NCI-H748 treated with DMSO at 0.1 percent for 48 hours (cell line): Measurements from ENCODE around the gene NRBF2.
A peak's percentile ranks its signal among the peaks of the same experiment; 100 is the strongest.
"Not testable (repeated sequence)": the region's sequence is repeated elsewhere in the genome, so short reads cannot be mapped to it uniquely, and the experiment has no call there.

Source experiments
- DNase-seq: peaks from one replicate; lab custom pipeline; 2025; lab: John Stamatoyannopoulos, UW

Gene NRBF2

GRCh38 chr10:63119041-63119440 lies 14.1 kb upstream of the NRBF2 start:
- no peak for DNase-seq

- no peak for DNase-seq
These were observed 12.6 kb upstream of the NRBF2 start for GRCh38 chr10:63120554-63120953.

GRCh38 chr10:63123727-63124362 lies 9.3 kb upstream of the NRBF2 start:
- DNase-seq = no peak

GRCh38 chr10:63125459-63125858 lies 7.7 kb upstream of the NRBF2 start:
- DNase-seq = no peak

DNA sequence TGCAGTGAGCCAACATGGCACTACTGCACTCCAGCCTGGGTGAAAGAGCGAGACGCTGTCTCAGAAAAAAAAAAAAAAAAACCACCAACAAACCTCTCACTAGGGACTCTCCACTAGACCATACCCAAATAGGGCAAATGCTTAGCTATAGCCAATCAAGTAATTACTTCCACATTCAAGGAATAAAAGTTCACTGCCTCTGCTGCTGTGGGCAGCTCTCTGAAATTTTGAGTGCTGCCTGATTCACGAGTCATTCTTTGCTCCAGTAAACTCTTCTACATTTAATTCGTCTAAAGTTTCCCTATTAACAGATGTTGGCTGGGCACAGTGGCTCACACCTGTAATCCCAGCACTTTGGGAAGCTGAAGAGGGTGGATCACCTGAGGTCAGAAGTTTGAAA lies 4.7 kb upstream of the NRBF2 start:
- DNase-seq = no peak

DNA sequence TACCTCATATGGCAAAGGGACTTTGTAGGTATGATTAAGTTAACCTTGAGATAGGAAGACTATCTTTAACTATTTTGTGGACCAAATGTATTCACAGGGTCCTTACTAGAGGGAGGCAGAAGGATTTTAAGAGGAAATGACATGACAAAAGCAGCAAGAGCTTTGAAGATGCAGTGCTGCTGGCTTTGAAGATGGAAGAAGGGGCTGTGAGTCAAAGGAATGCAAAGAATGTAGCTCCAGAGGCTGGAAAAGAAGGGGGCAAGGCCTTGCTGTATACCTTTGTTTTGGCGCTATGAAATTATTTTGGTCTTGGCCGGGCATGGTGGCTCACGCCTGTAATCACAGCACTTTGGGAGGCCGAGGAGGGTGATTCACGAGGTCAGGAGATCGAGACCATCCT lies 3.2 kb upstream of the NRBF2 start:
- no peak for DNase-seq

DNA sequence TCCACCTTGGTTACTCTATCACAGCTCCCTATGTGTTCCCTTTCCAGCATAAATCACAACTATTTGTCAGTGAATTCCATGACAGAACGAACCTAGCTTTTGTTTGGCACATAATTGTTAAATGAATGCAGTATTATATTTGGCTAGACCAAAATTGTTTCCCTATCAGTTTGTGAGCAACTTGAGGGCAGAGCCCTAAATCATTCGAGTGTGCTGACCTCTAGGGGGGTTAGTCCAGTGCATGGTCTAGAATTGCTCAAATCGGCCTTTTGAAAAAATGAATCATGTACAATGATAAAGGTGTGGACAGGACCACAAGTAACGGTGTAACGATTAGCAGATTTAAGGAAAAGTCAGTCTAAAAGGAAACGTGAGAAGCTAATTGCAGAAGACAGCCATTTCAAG lies 475 bp upstream of the NRBF2 start:
- DNase-seq = no peak

DNA sequence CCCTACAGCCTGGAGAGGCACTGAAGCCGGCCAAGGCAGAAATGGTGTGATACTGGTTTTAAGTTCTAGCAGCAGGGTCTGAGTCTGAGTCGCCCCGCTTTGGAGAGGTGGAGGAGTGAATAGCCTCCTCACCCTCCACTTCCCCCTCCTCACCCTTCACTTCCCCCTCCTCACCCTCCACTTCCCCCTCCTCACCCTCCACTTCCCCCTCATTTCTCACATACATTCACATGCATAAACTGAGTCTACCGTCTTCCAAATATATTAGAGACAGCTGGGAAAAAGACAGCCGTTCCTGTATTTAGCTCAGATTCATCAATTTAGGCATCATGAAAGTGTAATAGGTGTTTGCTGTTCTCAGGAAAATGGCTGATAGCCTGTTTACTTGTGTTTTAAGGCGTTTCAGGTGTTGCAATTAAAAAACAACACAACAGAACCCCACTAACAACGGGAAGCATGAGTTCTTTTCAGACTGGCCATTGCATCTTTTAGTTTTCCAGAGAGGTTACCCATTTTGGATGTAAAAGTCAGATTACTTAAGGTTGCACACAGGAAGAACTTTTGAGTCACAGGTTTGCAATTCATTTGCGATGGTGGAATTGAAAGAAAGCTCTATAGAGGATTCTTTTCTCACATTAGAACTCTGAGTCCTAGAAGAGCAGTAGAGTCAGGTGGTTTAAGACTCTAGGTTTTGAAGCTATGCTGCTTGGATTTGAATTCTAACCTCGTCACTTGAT lies 861 bp downstream of the NRBF2 start:
- DNase-seq = no peak

- no peak for DNase-seq
These were observed 4.2 kb downstream of the NRBF2 start for GRCh38 chr10:63137306-63137705.

DNA sequence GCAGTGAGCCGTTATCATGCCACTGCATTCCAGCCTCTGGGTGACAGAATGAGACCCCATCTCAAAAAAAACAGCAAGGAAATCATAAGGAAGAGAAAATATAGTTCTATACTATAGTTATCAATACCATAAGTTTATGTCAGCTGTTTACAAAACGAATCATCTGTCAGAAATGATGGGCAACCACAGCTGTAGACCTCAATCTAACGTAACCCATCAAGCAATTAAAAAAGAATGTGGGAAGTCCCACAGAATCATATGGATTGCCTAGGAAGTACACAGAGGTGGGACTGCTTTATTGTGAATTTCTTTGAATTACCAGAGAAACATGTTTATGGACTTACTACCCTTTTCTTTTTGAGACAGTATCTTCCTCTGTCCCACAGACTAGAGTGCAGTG lies 6.9 kb downstream of the NRBF2 start:
- no peak for DNase-seq

GRCh38 chr10:63142136-63142535 lies 9.0 kb downstream of the NRBF2 start:
- no peak for DNase-seq

- no peak for DNase-seq
These were observed 10.9 kb downstream of the NRBF2 start for GRCh38 chr10:63143987-63144386.

GRCh38 chr10:63145782-63146181 lies 12.7 kb downstream of the NRBF2 start:
- no peak for DNase-seq

DNA sequence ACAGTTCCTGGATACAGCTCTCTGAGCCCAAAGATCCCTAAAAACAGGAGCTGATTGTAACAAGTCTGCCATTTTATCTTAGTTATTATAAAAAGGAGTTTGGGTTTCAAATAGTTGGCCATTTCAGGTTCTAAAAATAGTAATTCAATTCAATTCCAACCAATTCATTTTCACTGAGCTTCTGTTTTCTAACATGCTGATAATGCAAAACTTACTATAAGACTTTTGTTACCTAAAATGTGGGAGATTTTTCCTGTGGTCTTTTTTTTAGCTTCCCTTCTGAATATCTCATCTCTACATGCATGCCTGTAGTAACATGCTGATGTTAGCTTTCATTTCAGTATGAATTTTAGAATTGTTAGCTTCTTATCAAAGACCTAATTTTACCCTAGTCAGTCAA lies 13.4 kb downstream of the NRBF2 start:
- no peak for DNase-seq

DNA sequence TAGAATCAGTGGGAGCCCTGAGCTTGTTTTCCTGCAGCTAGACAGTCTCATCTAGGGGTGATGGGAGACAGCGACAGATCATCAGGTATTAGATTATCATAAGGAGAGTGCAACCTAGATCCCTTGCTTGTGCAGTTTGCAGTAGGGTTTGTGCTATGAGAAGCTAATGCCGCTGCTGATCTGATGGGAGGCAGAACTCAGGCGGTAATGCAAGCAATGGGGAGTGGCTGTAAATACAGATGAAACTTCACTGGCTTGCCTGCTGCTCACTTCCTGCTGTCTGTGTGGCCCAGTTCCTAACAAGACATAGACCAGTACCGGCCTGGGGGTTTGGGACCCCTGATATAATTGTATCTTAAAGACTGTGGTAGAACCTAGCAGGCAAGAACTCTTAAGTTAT lies 17.6 kb downstream of the NRBF2 start:
- no peak for DNase-seq

- DNase-seq = not testable (repeated sequence)
These were observed 20.9 kb downstream of the NRBF2 start for GRCh38 chr10:63153868-63154545.

- no peak for DNase-seq
These were observed 21.6 kb downstream of the NRBF2 start for GRCh38 chr10:63154546-63155387.

- DNase-seq = no peak
These were observed 22.4 kb downstream of the NRBF2 start for GRCh38 chr10:63155388-63156020.

DNA sequence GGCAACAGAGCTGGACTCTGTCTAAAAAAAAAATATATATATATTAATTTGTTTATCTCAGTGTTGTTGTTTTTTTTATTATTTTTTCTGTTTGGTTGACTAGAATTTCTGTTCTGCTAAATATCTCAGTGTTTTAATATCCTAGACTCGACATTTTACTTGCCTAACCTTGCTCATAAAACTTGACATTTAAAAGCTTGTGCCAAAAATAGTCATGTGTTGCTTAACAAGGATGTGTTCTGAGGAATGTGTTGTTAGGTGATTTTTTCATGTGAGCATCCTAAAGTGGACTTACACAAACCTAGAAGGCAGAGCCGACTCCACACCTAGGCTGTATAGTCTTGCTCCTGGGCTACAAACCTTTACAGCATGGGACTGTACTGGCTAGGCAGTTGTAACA lies 23.1 kb downstream of the NRBF2 start:
- DNase-seq = no peak

- peak; percentile 61 for DNase-seq
These were observed 24.9 kb downstream of the NRBF2 start for GRCh38 chr10:63157845-63158624.

- no peak for DNase-seq
These were observed 28.5 kb downstream of the NRBF2 start for GRCh38 chr10:63161592-63161991.
